Mucosa of descending colon (tissue), 3 donors: ENCODE measurements around the gene INSL4. TPM values are rescaled to one million over a fixed set of nuclear protein-coding genes. Genes with fewer than 3 reads are reported as not detected.

Experiments used
- ATAC-seq: fragments of 200-7000 bp; cut with Tn5 transposase; one replicate; pipeline ENCODE4 v1.9.1; 2020; ENCODE audit warnings: mild to moderate bottlenecking, moderate library complexity
- DNase-seq, 3 donors: peaks; one replicate each; pipeline ENCODE4 v3.0.0-alpha.2; 2020
- H3K36me3 ChIP-seq: fragments of 200-600 bp; one replicate; pipeline ENCODE4 v1.8.0; 2021; ENCODE audit warnings: low read depth, mild to moderate bottlenecking
- H3K4me1 ChIP-seq: fragments of 200-600 bp; one replicate; pipeline ENCODE4 v1.8.0; 2021; ENCODE audit warnings: low read depth, mild to moderate bottlenecking
- H3K4me3 ChIP-seq: fragments of 200-600 bp; one replicate; pipeline ENCODE4 v1.8.0; 2021; ENCODE audit warnings: mild to moderate bottlenecking
- H3K9me3 ChIP-seq: fragments of 200-600 bp; one replicate; pipeline ENCODE4 v1.8.0; 2021; ENCODE audit warnings: mild to moderate bottlenecking
- intact Hi-C, 2 donors: fragments of 100-400 bp; cut with DNase I in 1 of 2; cut with micrococcal nuclease in 1 of 2; formaldehyde crosslinking; loops; one replicate each; pipeline versions ENCODE4 v1.11.0 to v1.11.1; 2022; cut with DNase I, micrococcal nuclease
- long read RNA-seq, 2 donors: library from polyadenylated mRNA; unstranded; transcript quantifications; one replicate each; pipeline ENCODE4 v2.0.0, GENCODE V29; 2019 to 2021
- total RNA-seq, 3 donors: library from RNA; stranded (reverse); fragmentation: NEBNext Ultra II Directional in 2 of 3; extraction: Animal tissue kit (Norgen Biotek cat#: 25700) in 2 of 3; gene quantifications; one replicate each; pipeline versions ENCODE4 v1.2.1 to v1.2.4, GENCODE V29; 2021 to 2023
- TF ChIP-seq, protein P1 (sequence below): fragments of 200-600 bp; IDR thresholded peaks from one replicate; pipeline ENCODE4 v1.8.0; 2022; ENCODE audit warnings: antibody characterized with exemption, mild to moderate bottlenecking
- donor health status: DM: no; HTN: no; CAD: no; lungs with moderate emphysema.
- donor health status: DM: no; HTN: no; CAD: no.
- donor health status: DM: no; HTN: yes; CAD: no.

INSL4 gene
- not detected for total RNA-seq
- long read RNA-seq, donor 1 = 0 reads
- long read RNA-seq, donor 2 = 0 reads

GRCh38 chr9:5231212-5231611, at the start of gene INSL4:
INSL4 (plus strand) TSS chr9:5231419; CDS start chr9:5231524, 105 bp downstream.
- no peaks in the 10 kb centered on the region for H3K4me1 ChIP-seq
- intact Hi-C loops = no loop called here
- no peak within 1 kb of the TSS for H3K4me3 ChIP-seq
- H3K9me3 ChIP-seq = no peaks in the 10 kb centered on the region
- H3K36me3 ChIP-seq = no peaks in the 10 kb centered on the region
- ATAC-seq (no peak), DNase-seq (no peak)
- TF ChIP-seq, protein P1, sequence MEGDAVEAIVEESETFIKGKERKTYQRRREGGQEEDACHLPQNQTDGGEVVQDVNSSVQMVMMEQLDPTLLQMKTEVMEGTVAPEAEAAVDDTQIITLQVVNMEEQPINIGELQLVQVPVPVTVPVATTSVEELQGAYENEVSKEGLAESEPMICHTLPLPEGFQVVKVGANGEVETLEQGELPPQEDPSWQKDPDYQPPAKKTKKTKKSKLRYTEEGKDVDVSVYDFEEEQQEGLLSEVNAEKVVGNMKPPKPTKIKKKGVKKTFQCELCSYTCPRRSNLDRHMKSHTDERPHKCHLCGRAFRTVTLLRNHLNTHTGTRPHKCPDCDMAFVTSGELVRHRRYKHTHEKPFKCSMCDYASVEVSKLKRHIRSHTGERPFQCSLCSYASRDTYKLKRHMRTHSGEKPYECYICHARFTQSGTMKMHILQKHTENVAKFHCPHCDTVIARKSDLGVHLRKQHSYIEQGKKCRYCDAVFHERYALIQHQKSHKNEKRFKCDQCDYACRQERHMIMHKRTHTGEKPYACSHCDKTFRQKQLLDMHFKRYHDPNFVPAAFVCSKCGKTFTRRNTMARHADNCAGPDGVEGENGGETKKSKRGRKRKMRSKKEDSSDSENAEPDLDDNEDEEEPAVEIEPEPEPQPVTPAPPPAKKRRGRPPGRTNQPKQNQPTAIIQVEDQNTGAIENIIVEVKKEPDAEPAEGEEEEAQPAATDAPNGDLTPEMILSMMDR = no peak

DNA sequence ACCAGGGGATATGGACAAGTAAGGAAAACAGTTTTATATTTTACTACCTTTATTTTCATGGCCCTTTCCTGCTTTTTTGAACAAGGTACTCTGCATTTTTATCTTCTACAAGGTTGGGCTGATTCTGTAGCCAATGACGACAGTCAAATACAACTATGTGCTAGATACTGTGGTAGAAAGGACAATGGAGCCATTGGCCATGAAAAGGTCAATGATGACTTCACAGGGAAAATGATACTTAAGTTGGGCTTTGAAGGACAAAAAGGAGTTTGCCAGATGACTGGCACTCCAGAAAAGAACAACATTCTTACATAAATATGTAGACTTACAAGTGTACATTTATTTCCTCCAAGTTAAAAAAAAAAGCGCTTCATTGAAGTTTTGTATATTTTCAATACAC, 46.4 kb upstream of the INSL4 start:
- H3K4me3 ChIP-seq = no peak overlapping the region
- no peaks in the 10 kb centered on the region for H3K9me3 ChIP-seq
- intact Hi-C loops = loop anchor here in 1 of 2 donors (10.0 kb wide), 2 partner anchors 240 to 410 kb away; no protein-coding TSS in a partner anchor
- ATAC-seq (no peak), DNase-seq (no peak)
- H3K36me3 ChIP-seq = no peaks in the 10 kb centered on the region
- TF ChIP-seq, protein P1 = no peak
- H3K4me1 ChIP-seq = no peaks in the 10 kb centered on the region

DNA sequence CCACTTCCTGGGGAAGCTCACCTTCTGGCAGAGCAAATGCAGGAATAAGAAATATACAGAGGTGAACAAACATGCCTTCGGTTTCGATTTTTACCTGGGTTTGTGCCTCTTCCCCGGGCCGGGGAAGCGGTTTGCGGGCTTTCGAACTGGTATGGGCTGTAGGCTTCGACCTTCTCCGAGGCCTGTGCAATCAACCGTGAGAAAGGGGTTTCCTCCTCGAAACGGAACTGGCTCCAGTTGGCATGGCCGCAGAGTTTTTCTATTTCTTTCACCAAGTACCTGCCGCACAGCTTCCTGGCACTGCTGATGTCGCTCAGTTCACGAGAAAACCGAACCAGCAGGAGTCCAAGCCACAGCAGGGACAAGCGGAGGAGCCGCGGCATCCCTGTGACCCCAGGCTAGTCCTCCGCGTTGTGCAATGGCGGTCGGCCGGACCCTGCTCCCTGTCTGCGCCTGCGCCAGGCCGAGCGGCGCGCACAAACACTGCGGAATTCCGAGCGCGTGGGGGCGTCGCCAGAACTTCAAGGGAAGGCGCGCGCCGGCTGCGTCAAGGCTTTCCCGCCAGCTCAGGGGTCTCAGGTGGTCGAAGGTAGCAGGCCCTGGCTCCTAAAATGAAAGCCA, 45.9 kb upstream of the INSL4 start, which contains the start of gene INSL6:
Gene INSL6, minus strand, starts transcription at position 420 of the 621 bp plus-strand sequence. Its CDS starts 37 bp downstream, at position 383.
- intact Hi-C loops = loop anchor here in 1 of 2 donors (10.0 kb wide), 2 partner anchors 239 to 409 kb away; no protein-coding TSS in a partner anchor
- H3K4me1 ChIP-seq = no peaks in the 10 kb centered on the region
- ATAC-seq (no peak), DNase-seq (no peak)
- no peak within 1 kb of the TSS for H3K4me3 ChIP-seq
- TF ChIP-seq, protein P1 = no peak
- no peaks in the 10 kb centered on the region for H3K36me3 ChIP-seq
- no peaks in the 10 kb centered on the region for H3K9me3 ChIP-seq

GRCh38 chr9:5186416-5187169, 44.6 kb upstream of the INSL4 start:
- Histone ChIP-seq H3K36me3 (no peaks in the 10 kb centered on the region), H3K9me3 (no peaks in the 10 kb centered on the region), H3K4me1 (no peaks in the 10 kb centered on the region), H3K4me3 (no peak overlapping the region)
- TF ChIP-seq, protein P1 = peak; percentile 48
- peak in 2 of 3 donors; percentile 39 to 75 for DNase-seq
- intact Hi-C loops = loop anchor here in 1 of 2 donors (10.0 kb wide), 2 partner anchors 238 to 408 kb away; no protein-coding TSS in a partner anchor
- ATAC-seq = peak; percentile 88

- Histone ChIP-seq H3K36me3 (no peaks in the 10 kb centered on the region), H3K4me3 (no peak overlapping the region), H3K9me3 (no peaks in the 10 kb centered on the region), H3K4me1 (no peaks in the 10 kb centered on the region)
- ATAC-seq (no peak), DNase-seq (no peak)
- intact Hi-C loops = loop anchor here in 1 of 2 donors (10.0 kb wide), 2 partner anchors 236 to 406 kb away; no protein-coding TSS in a partner anchor
- TF ChIP-seq, protein P1 = no peak
Measured at GRCh38 chr9:5188060-5188984, 42.9 kb upstream of the INSL4 start.
